A673 (cell line): ENCODE measurements around the gene TJP2. TPM values are rescaled to one million over a fixed set of nuclear protein-coding genes. Genes with fewer than 3 reads are reported as not detected.

Experiments used
- BruUV-seq: library from RNA; stranded (reverse); fragments of 400-500 nt; replicated peaks from 2 replicates; lab custom pipeline; 2021; lab: Mats Ljungman, UMichigan
- CTCF ChIA-PET: fragments of 300-600 bp; sonication (Branson Sonifier 250); formaldehyde crosslinking; loops from one replicate; lab custom pipeline; 2022; ENCODE audit warnings: antibody characterized with exemption; lab: Charles Lee
- POLR2A ChIA-PET: fragments of 300-600 bp; sonication (Branson Sonifier 250); formaldehyde crosslinking; loops from one replicate; lab custom pipeline; 2022; ENCODE audit warnings: antibody characterized with exemption; ENCODE audit not compliant: low non-redundant PET; lab: Charles Lee
- DNase-seq: peaks from one replicate; pipeline ENCODE4 v3.0.0-alpha.2; 2015; ENCODE audit warnings: low spot score
- H3K27ac ChIP-seq: fragments of 200-600 bp; sonication (generic); 2 replicates; pipeline ENCODE4 v1.5.1; 2016; ENCODE audit warnings: mixed run types, low read depth, mild to moderate bottlenecking, mixed read lengths, antibody characterized with exemption, low read length; ENCODE audit not compliant: poor library complexity, severe bottlenecking
- H3K27me3 ChIP-seq: fragments of 200-600 bp; sonication (generic); replicated peaks from 2 replicates; pipeline ENCODE4 v1.6.1; 2017; ENCODE audit warnings: mixed run types, low read depth, mild to moderate bottlenecking, mixed read lengths, antibody characterized with exemption, low read length; ENCODE audit not compliant: insufficient read depth, poor library complexity
- H3K36me3 ChIP-seq: fragments of 200-600 bp; sonication (generic); 2 replicates; pipeline ENCODE4 v1.6.1; 2016; ENCODE audit warnings: mixed run types, mild to moderate bottlenecking, mixed read lengths, antibody characterized with exemption, low read length; ENCODE audit not compliant: insufficient read depth, poor library complexity, severe bottlenecking
- H3K4me1 ChIP-seq: fragments of 200-600 bp; sonication (generic); 2 replicates; pipeline ENCODE4 v1.6.1; 2017; ENCODE audit warnings: mixed run types, mild to moderate bottlenecking, mixed read lengths, antibody characterized with exemption, low read length; ENCODE audit not compliant: insufficient read depth, poor library complexity, severe bottlenecking
- H3K4me3 ChIP-seq: fragments of 200-600 bp; sonication (generic); 2 replicates; pipeline ENCODE4 v1.5.1; 2016; ENCODE audit warnings: low read depth, mixed run types, mild to moderate bottlenecking, mixed read lengths, low read length; ENCODE audit not compliant: poor library complexity, severe bottlenecking
- H3K9me3 ChIP-seq: fragments of 200-600 bp; sonication (generic); 2 replicates; pipeline ENCODE4 v1.6.1; 2016; ENCODE audit warnings: mixed run types, low read depth, mild to moderate bottlenecking, mixed read lengths, antibody characterized with exemption, low read length; ENCODE audit not compliant: poor library complexity, severe bottlenecking
- EZH2 ChIP-seq: fragments of 200-600 bp; sonication (generic); IDR thresholded peaks from 2 replicates; pipeline ENCODE4 v1.6.1; 2017; ENCODE audit warnings: borderline replicate concordance, low read depth, mild to moderate bottlenecking, mixed read lengths, antibody characterized with exemption, low read length; ENCODE audit not compliant: poor library complexity, severe bottlenecking
- intact Hi-C: fragments of 100-400 bp; cut with micrococcal nuclease; formaldehyde crosslinking; loops from one replicate; pipeline ENCODE4 v1.10.0; 2022; ENCODE audit not compliant: unreplicated experiment
- total RNA-seq: library from RNA; stranded (reverse); gene quantifications from 2 replicates; pipeline ENCODE4 v1.2.3, GENCODE V29; 2021
- TF ChIP-seq, protein P1 (sequence below): fragments of 300-800, 200-600 bp; sonication (generic); conservative IDR thresholded peaks from 2 replicates; pipeline ENCODE4 v1.5.1; 2017; ENCODE audit warnings: low read depth, mild to moderate bottlenecking, antibody characterized with exemption, low read length, moderate library complexity, mixed read lengths

The TJP2 gene
- total RNA-seq, 1 experiment from 2014 or later: 7.2 TPM

DNA sequence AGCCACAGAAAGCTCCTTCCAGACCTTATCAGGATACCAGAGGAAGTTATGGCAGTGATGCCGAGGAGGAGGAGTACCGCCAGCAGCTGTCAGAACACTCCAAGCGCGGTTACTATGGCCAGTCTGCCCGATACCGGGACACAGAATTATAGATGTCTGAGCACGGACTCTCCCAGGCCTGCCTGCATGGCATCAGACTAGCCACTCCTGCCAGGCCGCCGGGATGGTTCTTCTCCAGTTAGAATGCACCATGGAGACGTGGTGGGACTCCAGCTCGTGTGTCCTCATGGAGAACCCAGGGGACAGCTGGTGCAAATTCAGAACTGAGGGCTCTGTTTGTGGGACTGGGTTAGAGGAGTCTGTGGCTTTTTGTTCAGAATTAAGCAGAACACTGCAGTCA lies 80.1 kb downstream of the TJP2 start:
- CTCF ChIA-PET: no interaction called here
- no TSS peak for BruUV-seq

DNA sequence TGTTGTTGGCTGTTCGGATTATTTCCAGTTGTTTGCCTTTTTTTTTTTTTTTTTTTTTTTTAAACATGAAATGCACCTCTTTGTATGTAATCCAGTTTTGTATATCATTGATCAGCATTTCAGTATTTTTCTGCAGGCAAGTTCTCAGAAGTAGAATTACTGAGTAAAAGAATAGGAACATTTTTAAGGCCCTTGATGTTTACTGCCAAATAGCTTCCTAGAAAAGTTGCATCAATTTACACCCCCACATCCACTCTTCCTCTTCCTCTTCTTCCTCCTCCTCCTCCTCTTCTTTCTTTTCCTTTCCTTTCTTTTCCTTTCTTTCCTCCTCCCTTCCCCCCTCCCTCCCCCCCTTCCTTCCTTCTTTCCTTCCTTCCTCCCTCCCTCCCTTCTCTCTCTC lies 81.5 kb downstream of the TJP2 start:
- no peaks in the 10 kb centered on the region for H3K9me3 ChIP-seq
- H3K27me3 ChIP-seq: no peaks in the 10 kb centered on the region
- H3K4me3 ChIP-seq: no peak overlapping the region
- no peak for DNase-seq
- TF ChIP-seq EZH2: no peak
- TF ChIP-seq, protein P1, sequence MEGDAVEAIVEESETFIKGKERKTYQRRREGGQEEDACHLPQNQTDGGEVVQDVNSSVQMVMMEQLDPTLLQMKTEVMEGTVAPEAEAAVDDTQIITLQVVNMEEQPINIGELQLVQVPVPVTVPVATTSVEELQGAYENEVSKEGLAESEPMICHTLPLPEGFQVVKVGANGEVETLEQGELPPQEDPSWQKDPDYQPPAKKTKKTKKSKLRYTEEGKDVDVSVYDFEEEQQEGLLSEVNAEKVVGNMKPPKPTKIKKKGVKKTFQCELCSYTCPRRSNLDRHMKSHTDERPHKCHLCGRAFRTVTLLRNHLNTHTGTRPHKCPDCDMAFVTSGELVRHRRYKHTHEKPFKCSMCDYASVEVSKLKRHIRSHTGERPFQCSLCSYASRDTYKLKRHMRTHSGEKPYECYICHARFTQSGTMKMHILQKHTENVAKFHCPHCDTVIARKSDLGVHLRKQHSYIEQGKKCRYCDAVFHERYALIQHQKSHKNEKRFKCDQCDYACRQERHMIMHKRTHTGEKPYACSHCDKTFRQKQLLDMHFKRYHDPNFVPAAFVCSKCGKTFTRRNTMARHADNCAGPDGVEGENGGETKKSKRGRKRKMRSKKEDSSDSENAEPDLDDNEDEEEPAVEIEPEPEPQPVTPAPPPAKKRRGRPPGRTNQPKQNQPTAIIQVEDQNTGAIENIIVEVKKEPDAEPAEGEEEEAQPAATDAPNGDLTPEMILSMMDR: no peak
- BruUV-seq: no TSS peak
- intact Hi-C loops: no loop called here
- ChIA-PET POLR2A (no interaction called here), CTCF (no interaction called here)
- H3K27ac ChIP-seq: no peak overlapping the region
- H3K36me3 ChIP-seq: no peaks in the 10 kb centered on the region
- no peaks in the 10 kb centered on the region for H3K4me1 ChIP-seq

More for the DNA sequence above, 80.1 kb downstream of the TJP2 start:
- no peak for TF ChIP-seq EZH2
- TF ChIP-seq, protein P1: no peak
- Histone ChIP-seq H3K27me3 (no peaks in the 10 kb centered on the region), H3K9me3 (no peaks in the 10 kb centered on the region), H3K27ac (no peak overlapping the region), H3K36me3 (no peaks in the 10 kb centered on the region), H3K4me1 (no peaks in the 10 kb centered on the region), H3K4me3 (no peak overlapping the region)
- DNase-seq: no peak
- intact Hi-C loops: no loop called here
- POLR2A ChIA-PET: no interaction called here

DNA sequence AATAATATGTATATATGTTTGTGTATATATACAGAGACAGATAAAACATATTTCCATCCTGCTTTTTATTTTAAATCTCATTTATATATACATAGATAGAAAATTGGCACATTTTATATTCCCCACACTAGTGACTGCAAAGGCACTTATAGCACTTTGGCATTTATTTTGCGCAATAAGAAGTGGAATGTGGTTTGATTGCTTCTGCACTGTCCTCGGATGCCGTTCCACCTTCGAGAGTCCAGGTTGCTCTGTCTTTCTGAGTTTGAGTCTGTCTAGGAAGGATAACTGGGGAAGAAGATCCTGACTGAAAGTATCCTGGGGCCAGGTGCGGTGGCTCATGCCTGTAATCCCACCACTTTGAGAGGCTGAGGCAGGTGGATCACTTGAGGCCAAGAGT lies 84.5 kb downstream of the TJP2 start:
- no peak for TF ChIP-seq EZH2
- TF ChIP-seq, protein P1: no peak
- DNase-seq: no peak
- Histone ChIP-seq H3K9me3 (no peaks in the 10 kb centered on the region), H3K27me3 (peaks cover 3% of the 10 kb centered on the region), H3K36me3 (no peaks in the 10 kb centered on the region), H3K27ac (no peak overlapping the region), H3K4me3 (no peak overlapping the region), H3K4me1 (no peaks in the 10 kb centered on the region)
- no TSS peak for BruUV-seq
- intact Hi-C loops: no loop called here
- ChIA-PET POLR2A (no interaction called here), CTCF (no interaction called here)
